T-helper 9 cell (primary cell): ENCODE measurements around the gene ZNF275.
"Not testable (repeated sequence)": the region's sequence is repeated elsewhere in the genome, so short reads cannot be mapped to it uniquely, and the experiment has no call there.

Experiments used
- DNase-seq: peaks from one replicate; pipeline ENCODE4 v3.0.0-alpha.2; 2020

The ZNF275 gene

GRCh38 chrX:153319295-153320046 lies 14.5 kb upstream of the ZNF275 start:
- no peak for DNase-seq

GRCh38 chrX:153320047-153320443 lies 13.9 kb upstream of the ZNF275 start:
- not testable (repeated sequence) for DNase-seq

GRCh38 chrX:153320555-153321184 lies 13.3 kb upstream of the ZNF275 start:
- DNase-seq: no peak

GRCh38 chrX:153321381-153322124 lies 12.4 kb upstream of the ZNF275 start, which contains the start of gene PNMA6F:
TSS of gene PNMA6F (minus strand) at chrX:153321767. CDS start at chrX:153320674, 1,093 bp downstream.
- no peak for DNase-seq

GRCh38 chrX:153327561-153327960 lies 6.4 kb upstream of the ZNF275 start:
- no peak for DNase-seq

- no peak for DNase-seq
Measured at GRCh38 chrX:153333266-153333665, 687 bp upstream of the ZNF275 start.

GRCh38 chrX:153334654-153335295 lies 822 bp downstream of the ZNF275 start:
- no peak for DNase-seq

- DNase-seq: no peak
Measured at GRCh38 chrX:153336121-153336894, 2.4 kb downstream of the ZNF275 start.

- DNase-seq: no peak
Measured at GRCh38 chrX:153336988-153337387, 3.0 kb downstream of the ZNF275 start.

GRCh38 chrX:153338836-153339235 lies 4.9 kb downstream of the ZNF275 start:
- DNase-seq: no peak

- DNase-seq: no peak
Measured at GRCh38 chrX:153339662-153340061, 5.7 kb downstream of the ZNF275 start.

GRCh38 chrX:153340111-153340510 lies 6.2 kb downstream of the ZNF275 start:
- DNase-seq: no peak

GRCh38 chrX:153342762-153343558 lies 9.0 kb downstream of the ZNF275 start:
- DNase-seq: no peak

GRCh38 chrX:153343674-153344073 lies 9.7 kb downstream of the ZNF275 start:
- no peak for DNase-seq

GRCh38 chrX:153347530-153347929 lies 13.6 kb downstream of the ZNF275 start:
- DNase-seq: no peak

- no peak for DNase-seq
Measured at GRCh38 chrX:153348421-153348820, 14.5 kb downstream of the ZNF275 start.

GRCh38 chrX:153349952-153350351 lies 16.0 kb downstream of the ZNF275 start:
- DNase-seq: no peak

GRCh38 chrX:153351981-153352380 lies 18.0 kb downstream of the ZNF275 start:
- DNase-seq: no peak

GRCh38 chrX:153352858-153353257 lies 18.9 kb downstream of the ZNF275 start:
- DNase-seq: no peak

- no peak for DNase-seq
Measured at GRCh38 chrX:153353416-153353815, 19.5 kb downstream of the ZNF275 start.

GRCh38 chrX:153357877-153358276 lies 23.9 kb downstream of the ZNF275 start:
- no peak for DNase-seq
